HEK293 (cell line): ENCODE data around the gene GPR39.

Experiments
- GLIS1 ChIP-seq: fragments of 450-650 bp; formaldehyde crosslinking; IDR thresholded peaks from 2 replicates; pipeline ENCODE4 v1.5.1; 2016; ENCODE audit warnings: missing biosample characterization, missing genetic modification characterization
- HOXA7 ChIP-seq: sonication (generic); formaldehyde crosslinking; IDR thresholded peaks from 2 replicates; pipeline ENCODE4 v1.8.1; 2022; ENCODE audit warnings: missing genetic modification reagents, borderline replicate concordance
- OVOL3 ChIP-seq: fragments of 450-650 bp; formaldehyde crosslinking; IDR thresholded peaks from 2 replicates; pipeline ENCODE4 v1.5.1; 2016; ENCODE audit warnings: missing biosample characterization, missing genetic modification characterization
- PRDM2 ChIP-seq: fragments of 450-650 bp; formaldehyde crosslinking; IDR thresholded peaks from 2 replicates; pipeline ENCODE4 v1.5.1; 2016; ENCODE audit warnings: missing biosample characterization, missing genetic modification characterization, borderline replicate concordance
- SP7 ChIP-seq: fragments of 450-650 bp; formaldehyde crosslinking; IDR thresholded peaks from 2 replicates; pipeline ENCODE4 v1.5.1; 2016; ENCODE audit warnings: missing biosample characterization, missing genetic modification characterization
- TCF7L2 ChIP-seq: IDR thresholded peaks from 2 replicates; pipeline ENCODE4 v1.6.1; 2011; ENCODE audit warnings: low read depth, mild to moderate bottlenecking, inconsistent platforms, low read length, moderate library complexity, borderline replicate concordance
- ZBTB7A ChIP-seq: fragments of 450-650 bp; formaldehyde crosslinking; IDR thresholded peaks from 2 replicates; pipeline ENCODE4 v1.5.1; 2016; ENCODE audit warnings: low read depth, missing biosample characterization, missing genetic modification characterization
- ZIC2 ChIP-seq: fragments of 450-650 bp; formaldehyde crosslinking; IDR thresholded peaks from 2 replicates; pipeline ENCODE4 v1.5.1; 2016; ENCODE audit warnings: missing biosample characterization, missing genetic modification characterization
- ZNF132 ChIP-seq: fragments of 450-650 bp; formaldehyde crosslinking; IDR thresholded peaks from 2 replicates; pipeline ENCODE4 v1.5.1; 2017; ENCODE audit warnings: missing biosample characterization, missing genetic modification characterization, borderline replicate concordance
- ZNF133 ChIP-seq: fragments of 450-650 bp; formaldehyde crosslinking; IDR thresholded peaks from 2 replicates; pipeline ENCODE4 v1.5.1; 2016; ENCODE audit warnings: missing biosample characterization, missing genetic modification characterization
- ZNF23 ChIP-seq: fragments of 450-650 bp; formaldehyde crosslinking; IDR thresholded peaks from 2 replicates; pipeline ENCODE4 v1.5.1; 2016; ENCODE audit warnings: missing biosample characterization, missing genetic modification characterization, borderline replicate concordance
- ZNF366 ChIP-seq: fragments of 450-650 bp; formaldehyde crosslinking; conservative IDR thresholded peaks from 2 replicates; pipeline ENCODE4 v1.5.1; 2016; ENCODE audit warnings: missing biosample characterization, missing genetic modification characterization
- ZNF391 ChIP-seq: fragments of 450-650 bp; formaldehyde crosslinking; IDR thresholded peaks from 2 replicates; pipeline ENCODE4 v1.5.1; 2016; ENCODE audit warnings: low read depth, missing biosample characterization, missing genetic modification characterization, borderline replicate concordance
- ZNF426 ChIP-seq: fragments of 450-650 bp; formaldehyde crosslinking; IDR thresholded peaks from 2 replicates; pipeline ENCODE4 v1.5.1; 2017; ENCODE audit warnings: missing biosample characterization, missing genetic modification characterization, mild to moderate bottlenecking, inconsistent platforms, moderate library complexity
- ZNF433 ChIP-seq: fragments of 450-650 bp; formaldehyde crosslinking; IDR thresholded peaks from 2 replicates; pipeline ENCODE4 v1.5.1; 2016; ENCODE audit warnings: missing biosample characterization, missing genetic modification characterization, low read depth
- ZNF48 ChIP-seq: fragments of 450-650 bp; formaldehyde crosslinking; IDR thresholded peaks from 2 replicates; pipeline ENCODE4 v1.5.1; 2016; ENCODE audit warnings: missing biosample characterization, missing genetic modification characterization
- ZNF521 ChIP-seq: fragments of 450-650 bp; formaldehyde crosslinking; IDR thresholded peaks from 2 replicates; pipeline ENCODE4 v1.5.1; 2017; ENCODE audit warnings: missing biosample characterization, mild to moderate bottlenecking, missing genetic modification characterization
- ZNF555 ChIP-seq: fragments of 450-650 bp; formaldehyde crosslinking; conservative IDR thresholded peaks from 2 replicates; pipeline ENCODE4 v1.5.1; 2017; ENCODE audit warnings: missing biosample characterization, mild to moderate bottlenecking, missing genetic modification characterization, inconsistent platforms
- ZNF560 ChIP-seq: fragments of 450-650 bp; formaldehyde crosslinking; IDR thresholded peaks from 2 replicates; pipeline ENCODE4 v1.5.1; 2017; ENCODE audit warnings: missing biosample characterization, missing genetic modification characterization, borderline replicate concordance
- TF ChIP-seq, protein P1 (sequence below): fragments of 450-650 bp; formaldehyde crosslinking; IDR thresholded peaks from 2 replicates; pipeline ENCODE4 v1.5.1; 2016; ENCODE audit warnings: missing biosample characterization, missing genetic modification characterization
- TF ChIP-seq, protein P2 (sequence below): fragments of 450-650 bp; formaldehyde crosslinking; IDR thresholded peaks from 2 replicates; pipeline ENCODE4 v1.5.1; 2016; ENCODE audit warnings: missing biosample characterization, missing genetic modification characterization
- TF ChIP-seq, protein P3 (sequence below): fragments of 450-650 bp; formaldehyde crosslinking; IDR thresholded peaks from 2 replicates; pipeline ENCODE4 v1.5.1; 2016; ENCODE audit warnings: missing biosample characterization, missing genetic modification characterization, borderline replicate concordance
- TF ChIP-seq, protein P4 (sequence below): fragments of 450-650 bp; formaldehyde crosslinking; IDR thresholded peaks from 2 replicates; pipeline ENCODE4 v1.5.1; 2016; ENCODE audit warnings: missing biosample characterization, missing genetic modification characterization

Gene GPR39

DNA sequence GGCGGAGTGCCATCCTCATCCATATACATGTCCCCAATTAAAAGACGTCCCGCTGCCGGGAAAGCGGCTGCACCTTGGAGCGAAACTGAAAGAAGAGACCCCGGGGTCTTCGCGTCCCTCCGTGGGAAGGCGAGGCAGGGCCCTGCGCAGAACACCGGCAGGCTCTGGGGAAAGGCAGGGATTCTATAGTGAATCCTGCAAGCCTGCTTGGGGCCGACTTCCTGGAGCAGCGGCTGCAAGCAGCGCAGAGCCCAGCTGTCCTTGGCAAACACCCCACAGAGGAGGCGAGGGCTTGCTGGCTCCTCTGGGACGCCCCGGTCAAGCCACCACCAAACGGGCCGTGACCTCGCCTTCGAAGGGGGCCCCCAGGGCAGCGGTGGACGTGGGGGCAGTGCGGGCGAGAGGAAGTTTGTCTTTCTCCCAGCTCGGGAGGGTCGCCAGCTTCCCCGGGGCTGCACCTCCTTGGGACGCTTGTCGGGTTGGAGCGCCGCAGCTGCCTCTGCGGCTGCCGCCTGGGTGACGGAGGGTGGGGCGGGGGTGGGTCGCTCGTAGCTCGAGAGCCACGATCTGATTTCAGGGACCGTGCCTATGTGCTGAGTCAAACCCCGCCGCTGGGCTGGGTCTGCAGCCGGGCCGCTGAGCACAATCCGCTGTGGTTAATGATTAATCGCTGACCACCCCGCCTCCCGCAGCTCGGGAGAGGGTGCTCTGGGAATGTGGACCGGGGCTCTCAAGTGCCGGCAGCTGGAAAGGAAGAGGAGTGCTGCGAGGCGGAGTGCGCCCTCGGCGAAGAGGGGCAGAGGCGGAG lies 486 bp upstream of the GPR39 start (continued):
- TF ChIP-seq PRDM2 (tag by site-specific recombination) (no peak), ZNF132 (tag by site-specific recombination) (no peak), ZBTB7A (tag by site-specific recombination) (no peak), ZNF433 (tag by site-specific recombination) (no peak), HOXA7 (CRISPR knock-in tag) (no peak), ZNF366 (tag by site-specific recombination) (peak; percentile 23; the same call in 1 of the 2 replicates), ZNF48 (no peak), ZIC2 (tag by site-specific recombination) (peak; percentile 83), OVOL3 (tag by site-specific recombination) (no peak), ZNF133 (tag by site-specific recombination) (no peak), SP7 (tag by site-specific recombination) (peak; percentile 85), ZNF426 (no peak), GLIS1 (tag by site-specific recombination) (peak; percentile 78), ZNF521 (tag by site-specific recombination) (no peak), ZNF23 (tag by site-specific recombination) (no peak), TCF7L2 (no peak), ZNF391 (tag by site-specific recombination) (no peak), ZNF560 (no peak), ZNF555 (tag by site-specific recombination) (no peak)
- TF ChIP-seq, protein P1, sequence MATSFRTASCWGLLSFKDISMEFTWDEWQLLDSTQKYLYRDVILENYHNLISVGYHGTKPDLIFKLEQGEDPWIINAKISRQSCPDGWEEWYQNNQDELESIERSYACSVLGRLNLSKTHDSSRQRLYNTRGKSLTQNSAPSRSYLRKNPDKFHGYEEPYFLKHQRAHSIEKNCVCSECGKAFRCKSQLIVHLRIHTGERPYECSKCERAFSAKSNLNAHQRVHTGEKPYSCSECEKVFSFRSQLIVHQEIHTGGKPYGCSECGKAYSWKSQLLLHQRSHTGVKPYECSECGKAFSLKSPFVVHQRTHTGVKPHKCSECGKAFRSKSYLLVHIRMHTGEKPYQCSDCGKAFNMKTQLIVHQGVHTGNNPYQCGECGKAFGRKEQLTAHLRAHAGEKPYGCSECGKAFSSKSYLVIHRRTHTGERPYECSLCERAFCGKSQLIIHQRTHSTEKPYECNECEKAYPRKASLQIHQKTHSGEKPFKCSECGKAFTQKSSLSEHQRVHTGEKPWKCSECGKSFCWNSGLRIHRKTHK (tag by site-specific recombination): no peak
- TF ChIP-seq, protein P2, sequence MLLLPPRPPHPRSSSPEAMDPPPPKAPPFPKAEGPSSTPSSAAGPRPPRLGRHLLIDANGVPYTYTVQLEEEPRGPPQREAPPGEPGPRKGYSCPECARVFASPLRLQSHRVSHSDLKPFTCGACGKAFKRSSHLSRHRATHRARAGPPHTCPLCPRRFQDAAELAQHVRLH (tag by site-specific recombination): no peak
- TF ChIP-seq, protein P3, sequence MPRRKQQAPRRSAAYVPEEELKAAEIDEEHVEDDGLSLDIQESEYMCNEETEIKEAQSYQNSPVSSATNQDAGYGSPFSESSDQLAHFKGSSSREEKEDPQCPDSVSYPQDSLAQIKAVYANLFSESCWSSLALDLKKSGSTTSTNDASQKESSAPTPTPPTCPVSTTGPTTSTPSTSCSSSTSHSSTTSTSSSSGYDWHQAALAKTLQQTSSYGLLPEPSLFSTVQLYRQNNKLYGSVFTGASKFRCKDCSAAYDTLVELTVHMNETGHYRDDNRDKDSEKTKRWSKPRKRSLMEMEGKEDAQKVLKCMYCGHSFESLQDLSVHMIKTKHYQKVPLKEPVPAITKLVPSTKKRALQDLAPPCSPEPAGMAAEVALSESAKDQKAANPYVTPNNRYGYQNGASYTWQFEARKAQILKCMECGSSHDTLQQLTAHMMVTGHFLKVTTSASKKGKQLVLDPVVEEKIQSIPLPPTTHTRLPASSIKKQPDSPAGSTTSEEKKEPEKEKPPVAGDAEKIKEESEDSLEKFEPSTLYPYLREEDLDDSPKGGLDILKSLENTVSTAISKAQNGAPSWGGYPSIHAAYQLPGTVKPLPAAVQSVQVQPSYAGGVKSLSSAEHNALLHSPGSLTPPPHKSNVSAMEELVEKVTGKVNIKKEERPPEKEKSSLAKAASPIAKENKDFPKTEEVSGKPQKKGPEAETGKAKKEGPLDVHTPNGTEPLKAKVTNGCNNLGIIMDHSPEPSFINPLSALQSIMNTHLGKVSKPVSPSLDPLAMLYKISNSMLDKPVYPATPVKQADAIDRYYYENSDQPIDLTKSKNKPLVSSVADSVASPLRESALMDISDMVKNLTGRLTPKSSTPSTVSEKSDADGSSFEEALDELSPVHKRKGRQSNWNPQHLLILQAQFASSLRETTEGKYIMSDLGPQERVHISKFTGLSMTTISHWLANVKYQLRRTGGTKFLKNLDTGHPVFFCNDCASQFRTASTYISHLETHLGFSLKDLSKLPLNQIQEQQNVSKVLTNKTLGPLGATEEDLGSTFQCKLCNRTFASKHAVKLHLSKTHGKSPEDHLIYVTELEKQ (tag by site-specific recombination): no peak
- TF ChIP-seq, protein P4, sequence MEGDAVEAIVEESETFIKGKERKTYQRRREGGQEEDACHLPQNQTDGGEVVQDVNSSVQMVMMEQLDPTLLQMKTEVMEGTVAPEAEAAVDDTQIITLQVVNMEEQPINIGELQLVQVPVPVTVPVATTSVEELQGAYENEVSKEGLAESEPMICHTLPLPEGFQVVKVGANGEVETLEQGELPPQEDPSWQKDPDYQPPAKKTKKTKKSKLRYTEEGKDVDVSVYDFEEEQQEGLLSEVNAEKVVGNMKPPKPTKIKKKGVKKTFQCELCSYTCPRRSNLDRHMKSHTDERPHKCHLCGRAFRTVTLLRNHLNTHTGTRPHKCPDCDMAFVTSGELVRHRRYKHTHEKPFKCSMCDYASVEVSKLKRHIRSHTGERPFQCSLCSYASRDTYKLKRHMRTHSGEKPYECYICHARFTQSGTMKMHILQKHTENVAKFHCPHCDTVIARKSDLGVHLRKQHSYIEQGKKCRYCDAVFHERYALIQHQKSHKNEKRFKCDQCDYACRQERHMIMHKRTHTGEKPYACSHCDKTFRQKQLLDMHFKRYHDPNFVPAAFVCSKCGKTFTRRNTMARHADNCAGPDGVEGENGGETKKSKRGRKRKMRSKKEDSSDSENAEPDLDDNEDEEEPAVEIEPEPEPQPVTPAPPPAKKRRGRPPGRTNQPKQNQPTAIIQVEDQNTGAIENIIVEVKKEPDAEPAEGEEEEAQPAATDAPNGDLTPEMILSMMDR (tag by site-specific recombination): no peak
